Measurements from ENCODE around the gene HTRA2.

The HTRA2 gene

DNA sequence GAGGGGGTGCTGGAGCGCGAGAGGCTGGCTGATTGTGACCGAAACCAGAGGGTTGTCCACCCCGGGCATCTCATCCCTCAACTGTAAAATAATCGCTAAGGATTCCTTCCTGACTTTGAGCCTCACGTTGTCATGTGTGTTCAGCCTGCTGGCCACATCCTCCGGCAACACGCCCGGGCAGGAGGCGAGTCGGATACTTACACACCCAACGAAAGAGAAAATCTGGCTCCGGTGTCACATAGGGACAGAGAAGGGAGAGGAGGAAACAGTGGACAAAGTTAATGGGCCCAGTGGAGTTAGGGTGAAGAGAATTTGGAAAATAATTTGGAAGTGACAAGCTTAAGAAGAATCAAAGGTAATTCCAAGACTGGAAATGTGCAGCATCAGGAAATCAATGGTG, 13.1 kb upstream of the HTRA2 start:
- DNase-seq: no peak

DNA sequence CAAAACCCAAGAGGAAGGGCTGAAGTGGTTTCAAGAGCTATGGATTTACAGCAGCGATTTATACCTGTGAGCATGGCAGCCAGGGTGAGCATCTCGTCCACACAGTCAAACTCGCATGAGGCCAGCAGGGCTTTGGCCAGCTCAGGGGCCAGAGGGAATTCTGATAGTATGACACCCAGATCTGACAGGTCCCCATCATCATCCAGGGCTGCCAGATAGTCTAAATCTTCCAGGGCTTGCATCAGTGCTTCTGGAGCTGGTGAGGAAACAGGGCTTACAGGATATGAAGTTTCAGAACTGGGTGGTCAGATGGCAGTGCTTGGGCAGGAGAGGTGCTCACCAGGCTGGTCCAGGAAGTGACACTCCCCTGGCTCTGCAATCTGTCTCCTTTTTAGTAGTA, 7.2 kb upstream of the HTRA2 start:
- DNase-seq: no peak

DNA sequence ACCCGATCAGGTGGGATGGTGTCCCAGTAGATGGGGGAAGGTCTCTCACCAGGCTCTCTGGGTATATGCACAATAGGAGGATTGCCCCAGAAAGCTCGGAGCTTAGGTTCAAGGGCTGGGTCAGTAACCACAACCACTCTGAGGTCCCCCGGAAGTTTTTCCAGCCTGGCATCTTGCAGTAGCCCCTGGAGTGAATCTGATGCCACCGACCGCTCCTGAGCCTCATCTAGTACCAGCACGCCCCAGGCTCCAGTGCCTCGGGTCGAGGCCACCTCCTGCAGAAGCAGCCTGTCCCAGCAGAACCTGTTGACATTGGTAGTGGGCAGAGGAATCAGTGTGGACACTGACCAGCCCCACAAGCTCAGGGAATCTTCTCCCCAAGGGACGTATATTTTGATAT, 5.7 kb upstream of the HTRA2 start:
- no peak for DNase-seq

DNA sequence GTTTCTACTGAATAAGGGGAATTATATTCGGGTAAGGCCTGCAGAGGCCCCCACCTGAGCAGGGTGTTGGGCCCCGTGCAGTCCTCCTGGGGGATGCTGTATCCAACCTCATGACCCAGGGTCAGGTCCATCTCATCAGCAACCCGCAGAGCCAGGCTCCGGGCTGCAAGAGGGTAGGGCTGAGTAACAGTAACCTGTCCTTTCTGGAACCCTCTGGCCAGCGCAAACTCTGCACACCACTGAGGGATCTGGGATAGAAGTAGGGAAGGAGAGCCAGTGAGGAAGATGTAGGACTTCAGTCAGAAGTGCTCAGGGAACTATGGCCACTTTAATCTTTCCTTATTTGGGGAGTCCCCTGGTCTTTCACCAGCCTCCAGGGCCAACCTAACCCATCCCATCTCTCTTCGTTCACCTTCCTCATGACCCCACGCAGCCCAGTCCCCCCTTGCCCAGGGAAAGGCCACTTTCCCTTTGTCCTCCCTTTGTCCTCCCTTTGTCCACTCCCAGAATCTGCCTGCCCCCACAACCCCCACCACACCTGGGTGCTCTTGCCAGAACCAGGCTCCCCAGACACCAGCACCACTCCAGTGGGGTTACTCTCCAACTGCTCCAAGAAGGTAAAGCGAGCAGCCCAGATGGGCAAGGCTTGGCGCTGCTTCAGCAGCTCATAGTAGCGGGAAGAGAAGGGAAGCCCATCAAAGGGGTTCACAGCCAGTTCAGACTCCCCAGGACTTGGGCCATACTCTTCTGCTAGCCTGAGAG, 4.6 kb upstream of the HTRA2 start:
- DNase-seq: no peak

DNA sequence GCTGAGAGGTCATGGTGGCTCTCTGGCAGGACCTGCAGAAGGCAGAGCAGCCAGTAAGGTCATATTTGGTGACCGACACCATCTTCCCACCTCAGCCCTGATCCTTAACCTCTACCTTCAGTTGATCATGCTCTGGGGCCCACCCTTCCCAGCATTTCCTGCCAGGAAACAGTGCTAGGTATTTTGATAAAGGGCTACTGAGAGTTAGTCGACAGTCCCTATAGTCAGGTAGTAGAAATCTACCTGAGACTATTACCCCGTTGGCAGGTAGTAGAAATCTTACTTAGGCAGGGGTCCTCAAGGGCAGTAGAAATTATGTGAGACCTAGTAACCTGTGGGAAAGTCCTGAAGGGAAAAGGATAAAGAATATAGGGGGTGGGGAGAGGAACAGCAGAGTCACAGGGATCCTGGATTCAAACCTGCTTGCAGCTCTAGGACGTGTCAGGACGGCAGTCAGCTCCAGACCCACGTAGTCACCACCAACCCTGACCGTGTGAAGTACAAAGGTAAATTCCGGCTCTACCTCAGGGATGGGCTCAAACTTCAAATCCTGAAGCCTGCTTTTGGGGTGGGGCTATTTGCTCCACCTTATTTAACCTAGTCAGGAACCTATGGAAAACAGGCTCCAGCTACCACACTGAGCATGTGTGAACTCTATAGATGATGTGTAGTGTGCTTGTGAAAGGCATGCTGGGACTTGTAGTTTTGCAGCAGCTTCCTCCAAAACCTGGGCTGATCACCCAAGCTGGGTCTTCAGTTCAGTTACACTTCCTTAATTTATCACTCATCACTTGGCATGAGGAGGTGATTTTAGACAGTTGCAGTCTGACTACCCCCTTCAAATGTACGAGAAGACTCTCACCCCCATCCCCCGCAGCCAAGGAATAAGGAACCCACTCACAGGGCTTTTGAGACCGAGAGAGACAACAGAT, 3.8 kb upstream of the HTRA2 start, which contains the start of gene DQX1:
DQX1 (minus strand) TSS at position 515 of the 932 bp plus-strand sequence; CDS start at position 13, 502 bp downstream.
- DNase-seq: no peak

DNA sequence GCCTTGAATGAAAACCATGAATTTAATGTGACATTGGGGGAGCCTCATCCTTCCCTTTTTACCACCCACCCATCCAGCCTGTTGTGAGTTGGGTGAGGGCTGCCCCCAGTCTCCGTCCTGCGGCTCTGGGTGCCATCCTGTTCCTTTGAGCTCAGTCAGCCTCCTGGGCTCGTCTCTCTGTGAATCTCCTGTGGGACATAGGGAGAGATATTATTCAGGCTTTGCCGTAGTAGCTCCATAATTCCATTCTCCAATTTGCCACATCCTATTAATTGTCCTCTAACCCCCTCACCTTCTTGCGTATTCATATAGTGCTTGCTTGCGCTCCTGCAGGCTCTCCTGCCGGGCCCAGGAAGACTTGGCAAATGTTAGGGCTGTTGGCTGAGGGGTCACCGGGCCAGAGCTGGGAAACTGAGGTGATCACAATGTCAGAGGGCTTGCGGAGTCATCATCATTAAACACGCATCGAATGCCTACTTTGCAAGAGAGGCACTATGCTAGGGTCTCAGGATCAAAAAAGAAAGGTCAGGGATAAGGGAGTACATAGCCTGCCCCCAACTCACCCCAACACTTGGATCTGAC, 3.0 kb upstream of the HTRA2 start:
- no peak for DNase-seq

DNA sequence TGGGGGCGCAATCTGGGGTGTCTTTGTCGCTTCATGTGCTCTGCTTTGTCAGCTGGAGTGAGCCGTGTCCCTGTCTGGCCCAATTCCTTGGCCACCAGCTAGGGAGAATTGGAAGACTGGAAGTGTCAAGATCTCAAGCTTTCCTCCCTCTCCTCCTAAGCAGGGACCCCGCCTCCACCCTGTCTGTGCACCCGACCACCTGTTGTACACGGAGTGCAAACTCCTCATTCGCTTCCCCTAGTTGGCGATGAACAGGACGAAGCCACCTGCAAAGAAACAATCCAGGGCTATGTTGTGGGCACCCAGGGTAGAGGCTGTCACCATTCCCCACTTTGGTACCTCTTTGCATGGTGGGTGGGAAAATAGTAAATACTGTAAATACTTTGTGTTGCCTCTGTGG, 2.0 kb upstream of the HTRA2 start:
- DNase-seq: no peak

DNA sequence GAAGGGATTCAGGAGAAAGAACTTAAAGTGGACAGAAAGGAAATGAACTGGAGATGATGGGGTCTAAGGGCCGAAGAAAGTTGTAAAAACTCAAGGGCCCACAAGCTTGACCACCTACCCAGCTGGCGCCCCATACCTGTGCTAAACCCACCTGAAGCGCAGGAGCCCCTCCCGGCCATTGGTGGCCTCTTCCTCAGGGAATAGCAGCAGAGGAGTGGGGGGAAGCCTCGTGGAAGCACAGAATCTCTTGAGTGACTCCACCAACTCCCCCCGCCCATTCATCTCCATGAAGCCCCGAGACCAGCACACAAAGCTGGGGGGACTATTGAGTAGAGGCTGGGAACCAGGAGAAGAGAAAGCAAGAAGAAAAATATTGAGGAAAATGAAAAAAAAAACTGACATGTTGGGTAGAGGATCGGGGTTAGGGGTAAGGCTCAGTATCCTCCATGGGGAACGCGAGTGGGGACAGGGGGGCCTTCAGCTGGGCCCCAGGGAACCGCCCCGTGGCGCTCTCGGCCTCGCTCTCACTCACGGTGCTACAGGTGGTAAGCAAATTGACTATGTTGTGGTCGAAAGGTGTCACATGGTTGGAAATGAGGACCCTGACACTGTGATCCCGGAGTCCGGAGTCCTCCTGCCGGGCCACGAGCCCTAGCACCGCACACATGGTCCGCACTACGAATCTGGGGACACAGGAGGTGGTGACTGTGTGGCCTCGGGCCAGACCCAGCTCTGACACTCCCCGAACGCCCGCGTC, 955 bp upstream of the HTRA2 start:
- no peak for DNase-seq

DNA sequence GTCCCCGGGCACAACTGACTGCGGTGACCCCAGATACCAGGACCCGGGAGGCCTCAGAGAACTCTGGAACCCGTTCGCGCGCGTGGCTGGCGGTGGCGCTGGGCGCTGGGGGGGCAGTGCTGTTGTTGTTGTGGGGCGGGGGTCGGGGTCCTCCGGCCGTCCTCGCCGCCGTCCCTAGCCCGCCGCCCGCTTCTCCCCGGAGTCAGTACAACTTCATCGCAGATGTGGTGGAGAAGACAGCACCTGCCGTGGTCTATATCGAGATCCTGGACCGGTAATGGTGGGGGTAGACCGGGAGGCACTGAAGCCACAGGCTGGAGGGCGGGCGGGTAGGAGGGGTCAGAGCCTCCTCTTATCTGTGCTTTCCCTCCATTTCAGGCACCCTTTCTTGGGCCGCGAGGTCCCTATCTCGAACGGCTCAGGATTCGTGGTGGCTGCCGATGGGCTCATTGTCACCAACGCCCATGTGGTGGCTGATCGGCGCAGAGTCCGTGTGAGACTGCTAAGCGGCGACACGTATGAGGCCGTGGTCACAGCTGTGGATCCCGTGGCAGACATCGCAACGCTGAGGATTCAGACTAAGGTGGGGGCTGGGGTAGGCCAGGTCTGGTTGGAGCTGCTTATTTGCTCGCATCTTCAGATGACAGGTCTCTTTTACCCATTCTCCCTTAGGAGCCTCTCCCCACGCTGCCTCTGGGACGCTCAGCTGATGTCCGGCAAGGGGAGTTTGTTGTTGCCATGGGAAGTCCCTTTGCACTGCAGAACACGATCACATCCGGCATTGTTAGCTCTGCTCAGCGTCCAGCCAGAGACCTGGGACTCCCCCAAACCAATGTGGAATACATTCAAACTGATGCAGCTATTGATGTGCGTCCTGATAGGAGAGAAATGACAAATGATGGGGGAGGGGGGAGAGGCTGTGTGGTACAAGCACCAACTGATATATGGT, 780 bp downstream of the HTRA2 start:
- DNase-seq: peak; percentile 55

DNA sequence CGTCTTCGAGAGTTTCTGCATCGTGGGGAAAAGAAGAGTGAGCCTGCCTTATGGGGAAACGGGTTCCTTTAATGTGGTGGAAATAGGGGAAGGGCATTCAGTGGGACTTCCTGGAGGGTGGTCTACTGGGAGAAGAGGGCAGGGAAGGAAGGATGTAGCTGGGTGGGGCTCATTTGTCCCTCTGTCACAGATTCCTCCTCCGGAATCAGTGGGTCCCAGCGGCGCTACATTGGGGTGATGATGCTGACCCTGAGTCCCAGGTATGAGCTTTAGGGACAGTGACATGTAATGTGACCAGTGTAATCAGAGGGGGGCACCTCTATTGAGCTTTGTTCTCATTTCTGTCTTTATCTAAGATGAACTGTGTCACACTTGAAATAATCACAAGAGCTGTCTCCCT, 1.9 kb downstream of the HTRA2 start:
- no peak for DNase-seq

DNA sequence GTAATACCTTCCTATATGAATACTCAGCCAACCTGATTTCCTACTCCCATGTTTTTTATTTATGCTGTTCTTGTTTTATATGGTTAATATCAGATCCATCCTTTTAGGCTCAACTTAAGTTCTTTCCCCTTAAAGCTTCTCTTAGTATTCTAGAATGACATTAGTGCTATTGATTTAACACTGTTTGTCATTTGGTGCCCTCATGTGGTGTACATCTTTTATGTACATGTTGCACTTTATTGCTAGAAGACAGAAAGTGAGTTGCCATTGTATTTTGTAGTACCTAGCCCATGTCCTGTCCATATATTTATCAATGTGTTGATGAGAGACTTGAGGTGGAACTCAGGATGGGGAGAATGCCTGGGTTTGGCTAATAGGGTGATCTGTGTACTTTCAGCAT, 2.5 kb downstream of the HTRA2 start:
- DNase-seq: no peak

DNA sequence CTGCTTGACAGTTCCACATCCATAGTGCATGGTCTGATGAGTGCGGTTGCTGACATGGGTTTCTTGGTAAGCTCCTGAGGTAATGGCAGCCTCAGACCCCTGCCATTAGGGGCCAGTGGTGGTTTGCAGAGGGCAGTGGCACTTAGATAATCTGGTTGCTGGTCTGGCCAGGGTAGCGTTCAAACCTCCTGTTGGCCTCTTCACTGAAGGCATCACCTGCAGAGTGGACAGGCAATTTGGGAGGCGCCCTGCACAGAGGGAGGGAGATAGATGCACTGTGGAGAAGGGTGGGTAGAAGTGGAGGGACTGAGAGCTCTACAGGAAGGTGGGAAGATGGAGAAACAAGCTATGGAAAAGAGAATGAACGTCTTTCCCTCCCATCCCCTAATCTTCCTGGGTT, 3.7 kb downstream of the HTRA2 start:
- no peak for DNase-seq

DNA sequence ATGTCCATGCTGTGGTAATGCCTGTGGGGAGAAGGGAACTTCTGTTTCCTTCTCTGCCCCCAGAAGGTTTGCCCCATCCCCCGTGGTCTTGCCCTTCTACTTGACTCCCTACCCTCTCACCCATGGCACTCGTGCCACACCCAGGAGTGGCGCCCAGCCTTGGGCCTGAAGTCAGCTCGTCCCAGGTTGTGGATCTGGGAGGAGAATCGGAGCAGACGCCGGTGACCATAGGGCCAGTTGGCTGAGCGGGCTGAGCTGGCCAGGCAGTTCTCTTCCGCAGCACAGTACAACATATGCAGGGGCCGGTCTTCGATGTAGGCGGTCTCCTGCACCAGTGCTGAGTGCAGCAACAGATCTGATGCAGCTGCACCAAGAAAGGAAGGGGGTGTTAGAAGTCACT, 4.7 kb downstream of the HTRA2 start:
- DNase-seq: no peak

DNA sequence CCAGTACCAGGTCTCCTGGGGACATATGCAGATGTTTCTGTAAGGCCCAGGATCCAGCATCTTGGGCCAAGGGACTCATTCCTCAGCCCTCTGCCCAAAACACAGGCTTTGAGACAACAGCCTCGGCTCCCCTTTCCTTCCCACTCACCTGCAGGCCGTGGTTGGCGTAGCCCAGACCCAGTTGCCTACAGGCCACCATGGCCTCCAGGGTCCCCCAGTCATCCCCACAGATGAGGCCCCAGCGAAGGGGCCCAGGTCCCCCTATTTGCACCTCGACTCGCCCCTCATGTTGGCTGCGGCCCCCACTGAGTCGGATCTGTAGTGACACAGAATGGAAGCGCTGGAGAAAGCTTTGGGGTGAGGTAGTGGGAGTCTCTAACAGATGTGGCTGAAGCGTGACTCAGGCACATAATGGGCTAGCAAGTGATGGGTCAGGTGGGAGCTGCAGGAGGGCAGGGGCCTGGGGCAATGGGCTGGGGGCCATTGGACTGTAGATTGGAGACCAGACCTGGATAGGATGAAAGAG, 5.8 kb downstream of the HTRA2 start:
- DNase-seq: no peak

DNA sequence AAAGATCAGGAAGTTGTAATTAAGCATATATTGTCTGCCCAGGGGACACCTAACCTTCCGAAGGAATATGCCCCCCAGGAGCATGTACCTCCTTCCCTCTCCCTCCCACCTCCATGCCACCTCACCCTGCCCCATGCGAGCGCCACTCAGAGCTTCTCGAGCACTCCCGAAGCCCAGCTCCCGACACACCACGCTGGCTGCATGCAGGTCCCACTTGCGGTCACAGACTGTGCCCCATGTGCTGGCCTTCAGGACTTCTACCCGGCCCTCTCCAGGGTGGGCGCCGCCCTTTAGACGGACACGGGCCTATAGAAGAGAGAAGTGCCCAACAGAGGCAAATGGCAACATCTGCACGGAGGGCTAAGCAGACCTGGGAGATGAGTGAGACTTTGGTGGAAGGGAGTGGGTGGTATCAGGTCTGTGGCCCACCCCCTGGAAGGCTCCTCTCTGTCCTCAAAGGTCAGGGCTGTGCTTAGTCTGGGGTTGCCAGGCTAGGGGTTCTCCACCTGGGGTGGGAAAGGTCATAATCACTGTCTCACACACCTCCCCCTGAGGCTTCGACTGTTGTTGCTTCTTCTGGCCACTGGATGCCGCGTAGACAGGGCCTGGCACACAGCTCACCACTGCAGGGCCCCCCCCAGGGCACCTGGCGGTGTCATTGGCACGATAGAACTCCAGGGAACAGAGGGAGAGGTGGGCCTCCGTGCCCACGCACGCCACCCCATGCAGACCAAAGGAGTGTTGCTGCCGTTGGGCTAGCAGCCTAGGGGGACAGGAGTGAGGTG, 6.6 kb downstream of the HTRA2 start:
- no peak for DNase-seq

DNA sequence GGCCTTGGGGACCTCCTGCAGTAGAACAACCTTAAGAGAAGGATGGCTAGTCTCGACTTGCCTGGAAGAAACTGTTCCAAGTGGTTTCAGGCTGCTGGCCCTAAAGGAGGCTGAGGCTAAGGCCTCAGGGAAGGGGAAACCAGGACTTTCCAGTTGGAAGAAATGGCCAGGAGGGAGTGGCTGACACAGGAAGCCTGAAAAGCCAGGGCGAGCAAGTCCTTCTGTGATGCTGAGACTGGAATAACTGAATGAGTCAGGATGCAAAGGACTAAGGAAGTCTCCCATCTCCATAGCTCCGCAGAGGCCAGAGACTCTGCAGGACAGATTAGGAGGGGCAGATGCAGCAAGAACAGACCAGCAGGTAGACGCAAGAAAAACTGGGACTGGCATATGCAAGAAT, 7.4 kb downstream of the HTRA2 start:
- DNase-seq: no peak

DNA sequence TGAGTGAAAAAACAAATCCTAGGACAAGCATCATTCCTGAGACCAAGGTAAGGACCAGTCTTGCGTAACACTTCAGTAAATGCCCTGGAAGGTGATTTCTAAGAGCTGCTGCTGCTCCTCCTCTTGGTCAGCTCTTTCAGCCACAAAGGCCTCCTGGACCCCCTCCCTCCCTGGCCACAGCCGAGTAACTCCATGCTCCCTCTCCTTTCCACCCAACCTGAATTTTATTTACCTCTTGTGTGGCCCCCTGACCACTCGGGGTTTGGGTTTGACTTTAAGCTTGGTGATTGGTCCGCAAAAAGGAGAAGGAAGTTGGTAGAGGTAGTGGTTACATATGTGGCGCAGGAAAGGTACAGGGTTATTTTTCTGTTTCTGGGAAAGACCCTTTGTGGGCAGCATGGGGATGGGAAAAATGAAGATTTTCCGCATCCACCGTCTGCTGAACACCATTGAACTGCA, 9.2 kb downstream of the HTRA2 start:
- DNase-seq: no peak

DNA sequence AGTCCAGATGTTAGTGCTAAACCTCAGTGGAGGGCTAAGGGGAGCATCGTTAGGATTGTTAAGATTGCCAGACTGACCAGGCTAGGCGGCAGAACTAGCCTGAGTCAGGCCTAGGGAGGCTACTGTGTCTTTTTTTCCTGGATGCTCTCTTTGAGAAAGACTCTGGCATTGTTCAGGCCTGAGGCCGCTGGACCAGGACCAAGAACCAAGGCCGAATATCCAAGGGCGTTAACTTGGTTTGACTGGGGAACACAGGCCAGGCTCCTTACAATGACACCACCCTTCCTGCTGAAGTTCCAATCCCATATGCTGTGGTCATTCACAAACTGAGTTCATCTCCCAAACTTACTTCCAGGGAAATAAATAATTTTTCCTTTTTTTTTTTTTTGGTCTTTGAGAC, 10.6 kb downstream of the HTRA2 start:
- DNase-seq: no peak

DNA sequence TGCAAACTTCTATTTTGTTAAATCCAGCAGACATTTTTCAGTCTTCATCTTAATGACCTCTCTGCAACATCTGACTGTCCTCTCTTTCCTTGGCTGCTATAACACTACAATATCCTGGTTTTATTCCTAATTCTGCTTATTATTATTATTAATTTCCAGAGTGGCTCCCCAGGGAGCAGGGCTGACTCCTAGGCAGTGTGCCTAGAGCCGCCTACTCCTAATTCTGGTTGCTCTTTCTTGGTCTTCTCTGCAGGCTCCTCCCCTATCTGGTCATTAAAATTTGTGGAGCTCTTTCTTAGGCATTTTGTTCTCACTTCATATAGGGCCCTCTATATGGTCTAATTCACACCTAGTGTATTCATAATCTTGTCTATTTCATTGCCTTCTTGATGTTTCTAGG, 13.2 kb downstream of the HTRA2 start:
- no peak for DNase-seq

DNA sequence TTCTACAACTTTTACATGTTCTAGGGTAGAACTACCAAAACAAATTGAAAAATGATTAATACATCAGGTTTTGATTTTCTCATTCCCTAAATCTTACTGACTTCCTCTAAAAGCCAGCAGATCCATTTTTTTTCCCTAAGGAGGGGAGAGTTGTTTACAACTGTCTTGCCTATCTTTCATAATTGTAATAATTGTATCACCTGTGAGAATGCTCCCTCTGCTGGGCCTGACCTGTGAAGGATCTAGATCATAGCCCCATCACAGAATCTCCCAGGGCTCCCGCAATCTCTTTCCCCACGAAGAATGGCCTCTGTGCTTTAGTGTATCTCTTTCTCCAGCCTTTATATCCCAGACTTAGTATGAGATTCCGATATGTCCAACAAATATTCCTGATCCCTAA, 14.9 kb downstream of the HTRA2 start:
- DNase-seq: no peak

DNA sequence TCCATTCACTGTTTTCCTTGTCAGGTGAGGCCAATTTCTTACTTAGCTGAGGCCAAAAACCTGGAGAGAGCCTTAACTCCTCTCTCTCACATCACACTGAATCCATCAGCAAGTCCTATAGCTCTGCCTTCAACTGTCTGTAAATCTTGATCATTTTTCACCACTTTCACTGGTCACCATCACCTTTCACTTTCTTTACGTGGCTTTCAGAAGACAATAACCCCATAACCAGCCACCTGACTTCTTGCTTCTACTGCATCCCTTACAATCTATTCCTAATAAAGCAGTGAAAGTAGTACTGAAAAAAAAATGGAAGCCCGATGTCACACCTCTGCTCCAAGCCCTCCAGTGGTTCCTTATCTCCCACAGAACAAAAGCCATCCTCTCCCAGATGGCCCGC, 16.3 kb downstream of the HTRA2 start:
- no peak for DNase-seq

Data from stimulated activated CD4-positive, alpha-beta T cell treated with anti-CD3 and anti-CD28 coated beads, Interleukin-1b, Interleukin-23, amount 100 ng/mL, for 48 hours (primary cell).